Upper lobe of left lung (tissue), 6 donors: ENCODE results near the gene CRYBG2. TPM values are rescaled to one million over a fixed set of nuclear protein-coding genes. Genes with fewer than 3 reads are reported as not detected.
"Not testable (repeated sequence)": the region's sequence is repeated elsewhere in the genome, so short reads cannot be mapped to it uniquely, and the experiment has no call there.

Experiments
- ATAC-seq, 2 donors: fragments of 200-7000 bp; cut with Tn5 transposase; one replicate each; pipeline ENCODE4 v1.9.1; 2022; ENCODE audit warnings: mild to moderate bottlenecking in 2 of 2, moderate library complexity in 2 of 2; ENCODE audit not compliant: low FRiP score in 2 of 2
- DNase-seq, 2 donors: peaks; one replicate each; pipeline ENCODE4 v3.0.0-alpha.2; 2019 to 2020
- H3K27ac ChIP-seq, 4 donors: fragments of 200-600 bp; sonication (generic); one replicate each; pipeline ENCODE4 v1.5.1; 2016 to 2019
- H3K27me3 ChIP-seq, 4 donors: fragments of 200-600 bp; sonication (generic); one replicate each; pipeline ENCODE4 v1.5.1; 2017 to 2019
- H3K36me3 ChIP-seq, 4 donors: fragments of 200-600 bp; sonication (generic); one replicate each; pipeline ENCODE4 v1.5.1; 2016 to 2019
- H3K4me1 ChIP-seq, 4 donors: fragments of 200-600 bp; sonication (generic); one replicate each; pipeline ENCODE4 v1.5.1; 2018 to 2019
- H3K4me3 ChIP-seq, 4 donors: fragments of 200-600 bp; sonication (generic); one replicate each; pipeline ENCODE4 v1.5.1; 2017 to 2019; ENCODE audit warnings: mild to moderate bottlenecking in 2 of 4, moderate library complexity in 1 of 4
- H3K9me3 ChIP-seq, 4 donors: fragments of 200-600 bp; sonication (generic); one replicate each; pipeline ENCODE4 v1.5.1; 2018 to 2019
- CTCF ChIP-seq, 6 experiments: fragments of 450-650 bp in 4 of 6; fragments of 200-600 bp in 2 of 6; sonication (generic) in 2 of 6; IDR thresholded peaks; one replicate each; pipeline ENCODE4 v1.5.1; 2016 to 2019; ENCODE audit warnings: antibody characterized with exemption in 6 of 6
- EP300 ChIP-seq, 4 donors: sonication (generic); formaldehyde crosslinking; IDR thresholded peaks; one replicate each; pipeline ENCODE4 v1.5.1; 2017; ENCODE audit warnings: antibody characterized with exemption in 4 of 4, control low read depth in 2 of 4
- POLR2A ChIP-seq, 4 donors: fragments of 450-650 bp; IDR thresholded peaks; one replicate each; pipeline ENCODE4 v1.5.1; 2016 to 2017; ENCODE audit warnings: antibody characterized with exemption in 4 of 4, mild to moderate bottlenecking in 2 of 4
- POLR2AphosphoS5 ChIP-seq, 2 donors: sonication (generic); formaldehyde crosslinking; IDR thresholded peaks; one replicate each; pipeline ENCODE4 v1.5.1; 2017; ENCODE audit warnings: antibody characterized with exemption in 2 of 2
- WGBS, 2 donors: methylation state at CpG; one replicate each; pipeline ENCODE4 v1.1.5; 2017 to 2018; 5-methylcytosine and 5-hydroxymethylcytosine counted together
- total RNA-seq, 6 donors: library from RNA; depleted of rRNA in 4 of 6; stranded (reverse); fragments of >200 nt in 4 of 6; gene quantifications; one replicate each; pipeline versions ENCODE4 v1.1.0 to v1.2.1, GENCODE V29; 2016 to 2021
- donor health status: DM: no; HTN: no; CAD: no; lungs with moderate emphysema.
- donor health status: DM: no; HTN: yes; CAD: no; lungs with severe emphysema.

Gene CRYBG2
- total RNA-seq, 6 donors from 2014 or later, result 0.59 to 25.2 (median 11.1) TPM

- H3K9me3 ChIP-seq, result no peaks in the 10 kb centered on the region
- no peak for TF ChIP-seq POLR2AphosphoS5 (IDR thresholded peaks at IDR 0.05)
- TF ChIP-seq EP300 (IDR thresholded peaks at IDR 0.05), result no peak
- no peak for TF ChIP-seq POLR2A (IDR thresholded peaks at IDR 0.05)
- no peak for TF ChIP-seq CTCF (IDR thresholded peaks at IDR 0.05)
- ATAC-seq, result no peak
- no peak overlapping the region for H3K4me3 ChIP-seq
- no peaks in the 10 kb centered on the region for H3K4me1 ChIP-seq
- no peaks in the 10 kb centered on the region for H3K27me3 ChIP-seq
- H3K27ac ChIP-seq, result no peak overlapping the region
- 88 to 91% methylated on average over 4 to 6 of the region's 12 CpGs for WGBS, 2 donors
- H3K36me3 ChIP-seq, result peaks cover 0 to 11% (median 3%) of the 10 kb centered on the region in 4 donors
- no peak for DNase-seq
These were observed 56.7 kb downstream of the CRYBG2 start for GRCh38 chr1:26297057-26297790.

GRCh38 chr1:26296340-26297056 is 57.4 kb downstream of the CRYBG2 start:
- Histone ChIP-seq H3K27me3 (no peaks in the 10 kb centered on the region), H3K9me3 (no peaks in the 10 kb centered on the region), H3K36me3 (peaks cover 0 to 11% (median 3%) of the 10 kb centered on the region in 4 donors), H3K4me3 (no peak overlapping the region), H3K4me1 (peaks cover 0 to 3% (median 2%) of the 10 kb centered on the region in 4 donors), H3K27ac (no peak overlapping the region)
- 83 to 88% methylated on average over 15 to 16 of the region's 16 CpGs for WGBS, 2 donors
- ATAC-seq, result no peak
- no peak for TF ChIP-seq CTCF (IDR thresholded peaks at IDR 0.05)
- no peak for TF ChIP-seq POLR2AphosphoS5 (IDR thresholded peaks at IDR 0.05)
- TF ChIP-seq POLR2A (IDR thresholded peaks at IDR 0.05), result no peak
- DNase-seq, result peak in 1 of 2 donors; percentile 52

- H3K4me1 ChIP-seq, result peaks cover 0 to 11% (median 9%) of the 10 kb centered on the region in 4 donors
- H3K9me3 ChIP-seq, result no peaks in the 10 kb centered on the region
- 88 to 89% methylated on average over 22 of the region's 22 CpGs for WGBS, 2 donors
- TF ChIP-seq CTCF (IDR thresholded peaks at IDR 0.05), result no peak
- TF ChIP-seq POLR2AphosphoS5 (IDR thresholded peaks at IDR 0.05), result no peak
- TF ChIP-seq EP300 (IDR thresholded peaks at IDR 0.05), result no peak
- TF ChIP-seq POLR2A (IDR thresholded peaks at IDR 0.05), result no peak
- ATAC-seq (no peak), DNase-seq (peak in 1 of 2 donors; percentile 45)
- no peak overlapping the region for H3K27ac ChIP-seq
- no peak overlapping the region for H3K4me3 ChIP-seq
- H3K36me3 ChIP-seq, result peaks cover 0 to 11% (median 3%) of the 10 kb centered on the region in 4 donors
- no peaks in the 10 kb centered on the region for H3K27me3 ChIP-seq
These were observed 58.5 kb downstream of the CRYBG2 start for GRCh38 chr1:26295194-26296138.

- DNase-seq (no peak), ATAC-seq (no peak)
- Histone ChIP-seq H3K27ac (no peak overlapping the region), H3K4me1 (peaks cover 0 to 26% (median 24%) of the 10 kb centered on the region in 4 donors), H3K36me3 (peaks cover 0 to 11% (median 3%) of the 10 kb centered on the region in 4 donors), H3K9me3 (no peaks in the 10 kb centered on the region), H3K4me3 (no peak overlapping the region), H3K27me3 (no peaks in the 10 kb centered on the region)
- 87 to 94% methylated on average over 7 to 11 of the region's 11 CpGs for WGBS, 2 donors
- no peak for TF ChIP-seq EP300 (IDR thresholded peaks at IDR 0.05)
- no peak for TF ChIP-seq POLR2A (IDR thresholded peaks at IDR 0.05)
- TF ChIP-seq POLR2AphosphoS5 (IDR thresholded peaks at IDR 0.05), result no peak
- TF ChIP-seq CTCF (IDR thresholded peaks at IDR 0.05), result no peak
These were observed 59.9 kb downstream of the CRYBG2 start for GRCh38 chr1:26293911-26294463.

- peaks cover 3 to 38% (median 36%) of the 10 kb centered on the region in 4 donors for H3K4me1 ChIP-seq
- not testable (repeated sequence) for H3K27me3 ChIP-seq, H3K9me3 ChIP-seq, ATAC-seq, H3K4me3 ChIP-seq, H3K27ac ChIP-seq, DNase-seq
- WGBS, 2 donors, result 79 to 94% methylated on average over 4 to 5 of the region's 5 CpGs
- peaks cover 0 to 11% (median 3%) of the 10 kb centered on the region in 4 donors for H3K36me3 ChIP-seq
These were observed 61.2 kb downstream of the CRYBG2 start for GRCh38 chr1:26292735-26293134.
